GM12891 (cell line): ENCODE measurements around the gene SRRM2.

Experiments
- POLR2A ChIP-seq: IDR thresholded peaks from 2 replicates; pipeline ENCODE4 v1.6.1; 2011; ENCODE audit warnings: low read depth, low read length, control low read depth
- POLR2AphosphoS5 ChIP-seq: IDR thresholded peaks from 2 replicates; pipeline ENCODE4 v1.6.1; 2011; ENCODE audit warnings: low read depth, low read length, control low read depth

DNA sequence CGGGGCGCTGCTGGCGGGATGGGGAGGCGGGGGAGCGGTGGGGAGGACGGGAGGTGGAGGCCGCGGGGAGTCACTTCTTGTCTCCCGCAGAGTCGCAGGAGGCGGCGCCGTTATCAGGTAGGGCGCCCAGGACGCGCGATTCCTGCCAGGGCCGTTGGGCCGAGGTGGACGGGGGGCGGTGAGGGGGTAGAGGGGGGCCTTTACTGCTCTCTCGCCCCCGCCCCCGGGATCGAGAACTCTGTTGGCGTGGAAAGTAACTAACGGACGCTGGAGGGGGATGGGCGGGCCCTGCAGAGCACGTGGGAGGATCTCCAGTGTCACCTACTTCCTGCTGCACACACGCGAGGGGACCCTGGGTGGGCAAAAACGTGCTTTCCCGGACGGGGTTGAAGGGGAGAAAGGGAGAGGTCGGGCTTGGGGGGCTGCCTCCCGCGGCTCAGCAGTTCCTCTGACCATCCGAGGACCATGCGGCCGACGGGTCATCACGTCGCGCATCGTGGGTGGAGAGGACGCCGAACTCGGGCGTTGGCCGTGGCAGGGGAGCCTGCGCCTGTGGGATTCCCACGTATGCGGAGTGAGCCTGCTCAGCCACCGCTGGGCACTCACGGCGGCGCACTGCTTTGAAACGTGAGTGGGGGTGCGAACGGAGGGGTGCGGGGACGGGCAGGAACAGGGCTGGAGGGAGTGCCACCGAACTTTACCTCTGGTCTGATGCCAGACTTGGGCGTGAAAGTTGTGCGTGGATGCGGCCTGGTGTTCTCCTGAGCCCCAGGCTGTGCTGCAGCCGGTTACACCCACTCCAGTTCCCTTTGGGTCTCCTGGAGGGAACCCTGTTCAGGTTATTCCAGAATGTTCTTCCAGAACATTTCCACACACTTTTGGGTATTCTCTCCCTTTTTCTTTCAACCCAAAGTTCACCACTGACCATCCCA lies 65.2 kb downstream of the SRRM2 start:
- no peak for TF ChIP-seq POLR2AphosphoS5
- no peak for TF ChIP-seq POLR2A
